ENCODE results near the gene NRG3. TPM values are rescaled to one million over a fixed set of nuclear protein-coding genes. Genes with fewer than 3 reads are reported as not detected.
A peak's percentile ranks its signal among the peaks of the same experiment; 100 is the strongest.

Gene NRG3
- total RNA-seq = under 1 TPM in 1 of 2 donors, not detected in 1; 0.97 TPM

DNA sequence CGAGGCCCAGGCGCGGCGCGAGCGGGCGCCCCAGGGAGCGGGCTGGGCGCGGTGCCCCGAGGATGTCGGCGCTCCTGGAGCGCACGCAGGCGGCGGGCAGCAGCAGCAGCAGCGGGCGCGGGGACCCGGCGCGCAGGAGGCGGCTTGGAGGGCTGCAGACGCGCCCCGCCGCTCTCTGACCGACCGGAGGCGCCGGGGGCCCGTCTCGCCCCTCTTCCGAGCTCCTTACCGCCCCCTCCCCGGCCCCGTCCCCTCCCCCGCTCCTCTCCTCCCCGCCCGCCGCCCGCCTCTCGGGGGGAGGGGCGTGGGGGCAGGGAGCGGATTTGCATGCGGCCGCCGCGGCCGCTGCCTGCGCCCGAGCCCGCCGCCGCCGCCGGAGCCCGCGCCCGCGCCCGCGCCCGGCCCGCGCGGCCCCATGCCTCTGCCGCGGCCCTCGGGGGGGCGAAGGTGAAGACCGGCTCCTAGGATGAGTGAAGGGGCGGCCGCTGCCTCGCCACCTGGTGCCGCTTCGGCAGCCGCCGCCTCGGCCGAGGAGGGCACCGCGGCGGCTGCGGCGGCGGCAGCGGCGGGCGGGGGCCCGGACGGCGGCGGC, at the start of gene NRG3:
Gene NRG3 (plus strand): TSS at position 320 of the 592 bp plus-strand sequence.
- no peaks in the 10 kb centered on the region for H3K4me1 ChIP-seq (replicated peaks)
- intact Hi-C loops (cut with DNase I) = no loop called here
- H3K9me3 ChIP-seq = no peaks in the 10 kb centered on the region
- H3K27ac ChIP-seq = no peak within 1 kb of the TSS
- H3K4me3 ChIP-seq = peak within 1 kb of the TSS; percentile 15 to 24
- no peak for DNase-seq (ENCODE audit: low spot score)
- 2% methylated on average over 52 of the region's 95 CpGs for WGBS
- TF ChIP-seq POLR2AphosphoS5 (IDR thresholded peaks at IDR 0.05) = no peak
- no peak for TF ChIP-seq POLR2A (IDR thresholded peaks at IDR 0.05)
- TF ChIP-seq, protein P1, sequence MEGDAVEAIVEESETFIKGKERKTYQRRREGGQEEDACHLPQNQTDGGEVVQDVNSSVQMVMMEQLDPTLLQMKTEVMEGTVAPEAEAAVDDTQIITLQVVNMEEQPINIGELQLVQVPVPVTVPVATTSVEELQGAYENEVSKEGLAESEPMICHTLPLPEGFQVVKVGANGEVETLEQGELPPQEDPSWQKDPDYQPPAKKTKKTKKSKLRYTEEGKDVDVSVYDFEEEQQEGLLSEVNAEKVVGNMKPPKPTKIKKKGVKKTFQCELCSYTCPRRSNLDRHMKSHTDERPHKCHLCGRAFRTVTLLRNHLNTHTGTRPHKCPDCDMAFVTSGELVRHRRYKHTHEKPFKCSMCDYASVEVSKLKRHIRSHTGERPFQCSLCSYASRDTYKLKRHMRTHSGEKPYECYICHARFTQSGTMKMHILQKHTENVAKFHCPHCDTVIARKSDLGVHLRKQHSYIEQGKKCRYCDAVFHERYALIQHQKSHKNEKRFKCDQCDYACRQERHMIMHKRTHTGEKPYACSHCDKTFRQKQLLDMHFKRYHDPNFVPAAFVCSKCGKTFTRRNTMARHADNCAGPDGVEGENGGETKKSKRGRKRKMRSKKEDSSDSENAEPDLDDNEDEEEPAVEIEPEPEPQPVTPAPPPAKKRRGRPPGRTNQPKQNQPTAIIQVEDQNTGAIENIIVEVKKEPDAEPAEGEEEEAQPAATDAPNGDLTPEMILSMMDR (IDR thresholded peaks at IDR 0.05) = no peak
- H3K27me3 ChIP-seq (replicated peaks; ENCODE audit: insufficient read depth) = peaks cover 13% of the 10 kb centered on the region
- H3K36me3 ChIP-seq = no peaks in the 10 kb centered on the region

DNA sequence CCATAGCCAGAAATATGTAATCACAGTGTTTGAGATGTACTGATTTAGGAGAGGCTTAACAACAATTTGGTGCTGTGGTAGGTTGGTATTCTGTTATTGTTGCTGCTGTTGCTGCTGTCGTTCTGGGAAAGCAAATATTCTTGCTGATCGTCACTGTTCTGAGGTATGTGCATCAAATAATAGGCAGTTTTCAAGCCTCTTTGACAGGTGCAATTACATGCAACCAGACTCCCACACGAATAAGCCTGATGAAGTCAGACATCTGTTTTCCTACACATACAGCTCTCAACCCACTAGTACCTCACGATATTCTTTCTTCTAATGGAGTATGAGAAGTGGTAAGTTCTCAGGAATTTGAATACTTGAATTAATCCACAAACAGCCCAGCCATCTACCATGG, 46.7 kb upstream of the NRG3 start:
- no peaks in the 10 kb centered on the region for H3K36me3 ChIP-seq
- H3K4me1 ChIP-seq (replicated peaks) = no peaks in the 10 kb centered on the region
- 60% methylated on average over 4 of the region's 4 CpGs for WGBS
- intact Hi-C loops (cut with DNase I) = no loop called here
- H3K27me3 ChIP-seq (replicated peaks; ENCODE audit: insufficient read depth) = no peaks in the 10 kb centered on the region
- H3K27ac ChIP-seq = no peak overlapping the region
- no peaks in the 10 kb centered on the region for H3K9me3 ChIP-seq
- TF ChIP-seq POLR2AphosphoS5 (IDR thresholded peaks at IDR 0.05) = no peak
- TF ChIP-seq, protein P1 (IDR thresholded peaks at IDR 0.05) = no peak
- TF ChIP-seq POLR2A (IDR thresholded peaks at IDR 0.05) = no peak
- no peak overlapping the region for H3K4me3 ChIP-seq
- no peak for DNase-seq (ENCODE audit: low spot score)

- Histone ChIP-seq H3K4me3 (no peak overlapping the region), H3K9me3 (no peaks in the 10 kb centered on the region), H3K36me3 (no peaks in the 10 kb centered on the region), H3K27ac (no peak overlapping the region), H3K4me1 (replicated peaks) (no peaks in the 10 kb centered on the region), H3K27me3 (replicated peaks; ENCODE audit: insufficient read depth) (no peaks in the 10 kb centered on the region)
- intact Hi-C loops (cut with DNase I) = no loop called here
- no peak for DNase-seq (ENCODE audit: low spot score)
- TF ChIP-seq POLR2AphosphoS5 (IDR thresholded peaks at IDR 0.05) (no peak), POLR2A (IDR thresholded peaks at IDR 0.05) (no peak)
- TF ChIP-seq, protein P1 (IDR thresholded peaks at IDR 0.05) = no peak
- 86% methylated on average over 15 of the region's 15 CpGs for WGBS
Observed at GRCh38 chr10:81831060-81831459, 43.9 kb upstream of the NRG3 start.

- intact Hi-C loops (cut with DNase I) = no loop called here
- no peak overlapping the region for H3K27ac ChIP-seq
- no peaks in the 10 kb centered on the region for H3K4me1 ChIP-seq (replicated peaks)
- no peak for TF ChIP-seq POLR2A (IDR thresholded peaks at IDR 0.05)
- TF ChIP-seq, protein P1 (IDR thresholded peaks at IDR 0.05) = no peak
- no peak for TF ChIP-seq POLR2AphosphoS5 (IDR thresholded peaks at IDR 0.05)
- H3K27me3 ChIP-seq (replicated peaks; ENCODE audit: insufficient read depth) = no peaks in the 10 kb centered on the region
- H3K9me3 ChIP-seq = no peaks in the 10 kb centered on the region
- no peak overlapping the region for H3K4me3 ChIP-seq
- no peaks in the 10 kb centered on the region for H3K36me3 ChIP-seq
- no peak for DNase-seq (ENCODE audit: low spot score)
Observed at GRCh38 chr10:81838950-81839349, 36.0 kb upstream of the NRG3 start.

GRCh38 chr10:81843042-81843441, 32.0 kb upstream of the NRG3 start:
- TF ChIP-seq POLR2AphosphoS5 (IDR thresholded peaks at IDR 0.05) = no peak
- no peak for TF ChIP-seq POLR2A (IDR thresholded peaks at IDR 0.05)
- TF ChIP-seq, protein P1 (IDR thresholded peaks at IDR 0.05) = no peak
- Histone ChIP-seq H3K4me1 (replicated peaks) (no peaks in the 10 kb centered on the region), H3K4me3 (no peak overlapping the region), H3K9me3 (no peaks in the 10 kb centered on the region), H3K36me3 (no peaks in the 10 kb centered on the region), H3K27ac (no peak overlapping the region), H3K27me3 (replicated peaks; ENCODE audit: insufficient read depth) (no peaks in the 10 kb centered on the region)
- intact Hi-C loops (cut with DNase I) = no loop called here
- WGBS = 73% methylated on average over 2 of the region's 2 CpGs
- DNase-seq (ENCODE audit: low spot score) = no peak

Data from prostate gland (tissue), 2 donors.